ENCODE results near the gene GALNT2. TPM values are rescaled to one million over a fixed set of nuclear protein-coding genes. Genes with fewer than 3 reads are reported as not detected.

GALNT2 gene
- total and polyA plus RNA-seq, 2 of the 13 experiments (the other 11 are each of a cell fraction or from before 2014, with no cell fraction given), result 39.3 to 39.6 TPM

DNA sequence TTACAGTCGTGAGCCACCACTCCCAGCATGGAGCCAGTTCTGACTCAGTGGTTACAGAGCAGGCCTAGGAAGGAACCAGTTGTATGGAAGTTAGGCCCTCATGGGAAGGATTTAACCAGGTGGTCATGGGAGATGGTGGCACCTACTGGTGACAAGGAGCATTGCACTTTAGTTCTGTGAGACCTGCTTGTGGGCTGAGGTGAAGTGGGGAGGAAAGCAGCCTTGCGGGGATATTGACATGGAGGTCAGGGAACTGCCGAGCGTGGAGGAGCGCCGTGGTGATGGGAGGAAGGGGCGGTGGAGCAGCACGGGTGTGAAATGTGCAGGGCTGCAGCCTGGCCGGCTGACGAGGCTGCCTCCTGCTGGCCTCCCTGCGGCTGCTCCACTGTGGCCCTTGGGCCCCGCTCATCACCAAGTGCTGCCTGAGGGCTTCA, 100.4 kb downstream of the GALNT2 start (continued):
- TF ChIP-seq, protein P1, sequence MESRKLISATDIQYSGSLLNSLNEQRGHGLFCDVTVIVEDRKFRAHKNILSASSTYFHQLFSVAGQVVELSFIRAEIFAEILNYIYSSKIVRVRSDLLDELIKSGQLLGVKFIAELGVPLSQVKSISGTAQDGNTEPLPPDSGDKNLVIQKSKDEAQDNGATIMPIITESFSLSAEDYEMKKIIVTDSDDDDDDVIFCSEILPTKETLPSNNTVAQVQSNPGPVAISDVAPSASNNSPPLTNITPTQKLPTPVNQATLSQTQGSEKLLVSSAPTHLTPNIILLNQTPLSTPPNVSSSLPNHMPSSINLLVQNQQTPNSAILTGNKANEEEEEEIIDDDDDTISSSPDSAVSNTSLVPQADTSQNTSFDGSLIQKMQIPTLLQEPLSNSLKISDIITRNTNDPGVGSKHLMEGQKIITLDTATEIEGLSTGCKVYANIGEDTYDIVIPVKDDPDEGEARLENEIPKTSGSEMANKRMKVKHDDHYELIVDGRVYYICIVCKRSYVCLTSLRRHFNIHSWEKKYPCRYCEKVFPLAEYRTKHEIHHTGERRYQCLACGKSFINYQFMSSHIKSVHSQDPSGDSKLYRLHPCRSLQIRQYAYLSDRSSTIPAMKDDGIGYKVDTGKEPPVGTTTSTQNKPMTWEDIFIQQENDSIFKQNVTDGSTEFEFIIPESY (CRISPR knock-in tag; IDR thresholded peaks at IDR 0.05), result peak; percentile 55; the same call in 1 of the 2 replicates
- TF ChIP-seq ARNT (IDR thresholded peaks at IDR 0.05), result no peak
- TF ChIP-seq, protein P2, sequence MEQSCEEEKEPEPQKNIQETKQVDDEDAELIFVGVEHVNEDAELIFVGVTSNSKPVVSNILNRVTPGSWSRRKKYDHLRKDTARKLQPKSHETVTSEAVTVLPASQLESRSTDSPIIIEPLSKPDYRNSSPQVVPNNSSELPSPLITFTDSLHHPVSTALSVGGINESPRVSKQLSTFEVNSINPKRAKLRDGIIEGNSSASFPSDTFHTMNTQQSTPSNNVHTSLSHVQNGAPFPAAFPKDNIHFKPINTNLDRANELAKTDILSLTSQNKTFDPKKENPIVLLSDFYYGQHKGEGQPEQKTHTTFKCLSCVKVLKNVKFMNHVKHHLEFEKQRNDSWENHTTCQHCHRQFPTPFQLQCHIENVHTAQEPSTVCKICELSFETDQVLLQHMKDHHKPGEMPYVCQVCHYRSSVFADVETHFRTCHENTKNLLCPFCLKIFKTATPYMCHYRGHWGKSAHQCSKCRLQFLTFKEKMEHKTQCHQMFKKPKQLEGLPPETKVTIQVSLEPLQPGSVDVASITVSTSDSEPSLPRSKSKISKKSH (CRISPR knock-in tag; IDR thresholded peaks at IDR 0.05; ENCODE audit: borderline replicate concordance), result peak; percentile 90
- TF ChIP-seq, protein P3, sequence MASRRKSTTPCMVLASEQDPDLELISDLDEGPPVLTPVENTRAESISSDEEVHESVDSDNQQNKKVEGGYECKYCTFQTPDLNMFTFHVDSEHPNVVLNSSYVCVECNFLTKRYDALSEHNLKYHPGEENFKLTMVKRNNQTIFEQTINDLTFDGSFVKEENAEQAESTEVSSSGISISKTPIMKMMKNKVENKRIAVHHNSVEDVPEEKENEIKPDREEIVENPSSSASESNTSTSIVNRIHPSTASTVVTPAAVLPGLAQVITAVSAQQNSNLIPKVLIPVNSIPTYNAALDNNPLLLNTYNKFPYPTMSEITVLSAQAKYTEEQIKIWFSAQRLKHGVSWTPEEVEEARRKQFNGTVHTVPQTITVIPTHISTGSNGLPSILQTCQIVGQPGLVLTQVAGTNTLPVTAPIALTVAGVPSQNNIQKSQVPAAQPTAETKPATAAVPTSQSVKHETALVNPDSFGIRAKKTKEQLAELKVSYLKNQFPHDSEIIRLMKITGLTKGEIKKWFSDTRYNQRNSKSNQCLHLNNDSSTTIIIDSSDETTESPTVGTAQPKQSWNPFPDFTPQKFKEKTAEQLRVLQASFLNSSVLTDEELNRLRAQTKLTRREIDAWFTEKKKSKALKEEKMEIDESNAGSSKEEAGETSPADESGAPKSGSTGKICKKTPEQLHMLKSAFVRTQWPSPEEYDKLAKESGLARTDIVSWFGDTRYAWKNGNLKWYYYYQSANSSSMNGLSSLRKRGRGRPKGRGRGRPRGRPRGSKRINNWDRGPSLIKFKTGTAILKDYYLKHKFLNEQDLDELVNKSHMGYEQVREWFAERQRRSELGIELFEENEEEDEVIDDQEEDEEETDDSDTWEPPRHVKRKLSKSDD (CRISPR knock-in tag; IDR thresholded peaks at IDR 0.05; ENCODE audit: low read depth), result 0 out of 2 replicates have a peak, but pooled peaks have one; percentile 51
- TF ChIP-seq, protein P4, sequence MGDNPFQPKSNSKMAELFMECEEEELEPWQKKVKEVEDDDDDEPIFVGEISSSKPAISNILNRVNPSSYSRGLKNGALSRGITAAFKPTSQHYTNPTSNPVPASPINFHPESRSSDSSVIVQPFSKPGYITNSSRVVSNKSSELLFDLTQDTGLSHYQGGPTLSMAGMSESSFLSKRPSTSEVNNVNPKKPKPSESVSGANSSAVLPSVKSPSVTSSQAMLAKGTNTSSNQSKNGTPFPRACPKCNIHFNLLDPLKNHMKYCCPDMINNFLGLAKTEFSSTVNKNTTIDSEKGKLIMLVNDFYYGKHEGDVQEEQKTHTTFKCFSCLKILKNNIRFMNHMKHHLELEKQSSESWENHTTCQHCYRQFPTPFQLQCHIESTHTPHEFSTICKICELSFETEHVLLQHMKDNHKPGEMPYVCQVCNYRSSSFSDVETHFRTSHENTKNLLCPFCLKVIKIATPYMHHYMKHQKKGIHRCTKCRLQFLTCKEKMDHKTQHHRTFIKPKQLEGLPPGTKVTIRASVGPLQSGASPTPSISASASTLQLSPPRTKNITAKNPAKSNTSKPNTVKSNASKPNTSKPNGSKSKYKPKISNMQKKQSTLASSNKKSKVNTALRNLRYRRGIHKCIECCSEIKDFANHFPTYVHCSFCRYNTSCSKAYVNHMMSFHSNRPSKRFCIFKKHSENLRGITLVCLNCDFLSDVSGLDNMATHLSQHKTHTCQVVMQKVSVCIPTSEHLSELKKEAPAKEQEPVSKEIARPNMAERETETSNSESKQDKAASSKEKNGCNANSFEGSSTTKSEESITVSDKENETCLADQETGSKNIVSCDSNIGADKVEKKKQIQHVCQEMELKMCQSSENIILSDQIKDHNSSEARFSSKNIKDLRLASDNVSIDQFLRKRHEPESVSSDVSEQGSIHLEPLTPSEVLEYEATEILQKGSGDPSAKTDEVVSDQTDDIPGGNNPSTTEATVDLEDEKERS (CRISPR knock-in tag; IDR thresholded peaks at IDR 0.05), result peak; percentile 86
- no peak for TF ChIP-seq FOXP1 (IDR thresholded peaks at IDR 0.05)
- no peak for TF ChIP-seq FOXP1 (CRISPR knock-in tag; IDR thresholded peaks at IDR 0.05)
- TF ChIP-seq SUZ12 (IDR thresholded peaks at IDR 0.05; ENCODE audit: low read depth, low read length), result no peak
- TF ChIP-seq SMC3 (IDR thresholded peaks at IDR 0.05; ENCODE audit: low read length), result peak; percentile 87
- TF ChIP-seq CHCHD3 (CRISPR knock-in tag; IDR thresholded peaks at IDR 0.05), result no peak
- 0 out of 2 replicates have a peak, but pooled peaks have one; percentile 71 for TF ChIP-seq ZNF253 (CRISPR knock-in tag; IDR thresholded peaks at IDR 0.05; ENCODE audit: borderline replicate concordance)
- no peak for TF ChIP-seq SSRP1 (CRISPR knock-in tag; IDR thresholded peaks at IDR 0.05)
- TF ChIP-seq ZBTB21 (CRISPR knock-in tag; IDR thresholded peaks at IDR 0.05), result no peak
- 0 out of 2 replicates have a peak, but pooled peaks have one; percentile 17 for TF ChIP-seq SALL1 (CRISPR knock-in tag; IDR thresholded peaks at IDR 0.05)
- TF ChIP-seq RXRA (CRISPR knock-in tag; IDR thresholded peaks at IDR 0.05), result peak; percentile 26; the same call in 1 of the 2 replicates
- TF ChIP-seq CBX1 (IDR thresholded peaks at IDR 0.05; ENCODE audit: low read depth), result peak; percentile 69
- TF ChIP-seq, protein P5, sequence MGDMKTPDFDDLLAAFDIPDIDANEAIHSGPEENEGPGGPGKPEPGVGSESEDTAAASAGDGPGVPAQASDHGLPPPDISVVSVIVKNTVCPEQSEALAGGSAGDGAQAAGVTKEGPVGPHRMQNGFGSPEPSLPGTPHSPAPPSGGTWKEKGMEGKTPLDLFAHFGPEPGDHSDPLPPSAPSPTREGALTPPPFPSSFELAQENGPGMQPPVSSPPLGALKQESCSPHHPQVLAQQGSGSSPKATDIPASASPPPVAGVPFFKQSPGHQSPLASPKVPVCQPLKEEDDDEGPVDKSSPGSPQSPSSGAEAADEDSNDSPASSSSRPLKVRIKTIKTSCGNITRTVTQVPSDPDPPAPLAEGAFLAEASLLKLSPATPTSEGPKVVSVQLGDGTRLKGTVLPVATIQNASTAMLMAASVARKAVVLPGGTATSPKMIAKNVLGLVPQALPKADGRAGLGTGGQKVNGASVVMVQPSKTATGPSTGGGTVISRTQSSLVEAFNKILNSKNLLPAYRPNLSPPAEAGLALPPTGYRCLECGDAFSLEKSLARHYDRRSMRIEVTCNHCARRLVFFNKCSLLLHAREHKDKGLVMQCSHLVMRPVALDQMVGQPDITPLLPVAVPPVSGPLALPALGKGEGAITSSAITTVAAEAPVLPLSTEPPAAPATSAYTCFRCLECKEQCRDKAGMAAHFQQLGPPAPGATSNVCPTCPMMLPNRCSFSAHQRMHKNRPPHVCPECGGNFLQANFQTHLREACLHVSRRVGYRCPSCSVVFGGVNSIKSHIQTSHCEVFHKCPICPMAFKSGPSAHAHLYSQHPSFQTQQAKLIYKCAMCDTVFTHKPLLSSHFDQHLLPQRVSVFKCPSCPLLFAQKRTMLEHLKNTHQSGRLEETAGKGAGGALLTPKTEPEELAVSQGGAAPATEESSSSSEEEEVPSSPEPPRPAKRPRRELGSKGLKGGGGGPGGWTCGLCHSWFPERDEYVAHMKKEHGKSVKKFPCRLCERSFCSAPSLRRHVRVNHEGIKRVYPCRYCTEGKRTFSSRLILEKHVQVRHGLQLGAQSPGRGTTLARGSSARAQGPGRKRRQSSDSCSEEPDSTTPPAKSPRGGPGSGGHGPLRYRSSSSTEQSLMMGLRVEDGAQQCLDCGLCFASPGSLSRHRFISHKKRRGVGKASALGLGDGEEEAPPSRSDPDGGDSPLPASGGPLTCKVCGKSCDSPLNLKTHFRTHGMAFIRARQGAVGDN (CRISPR knock-in tag; IDR thresholded peaks at IDR 0.05), result peak; percentile 35; the same call in 1 of the 2 replicates
- TF ChIP-seq CBX5 (CRISPR knock-in tag; IDR thresholded peaks at IDR 0.05; ENCODE audit: borderline replicate concordance), result peak; percentile 96

All from HepG2 (cell line).